Activated B cell treated with CpG ODN at 0.5 μM for 24 hours (primary cell): ENCODE measurements around the gene HUS1. TPM values are rescaled to one million over a fixed set of nuclear protein-coding genes. Genes with fewer than 3 reads are reported as not detected.

ENCODE experiments used
- ATAC-seq: fragments of 200-7000 bp; cut with Tn5 transposase; one replicate; pipeline ENCODE4 v1.10.0; 2021; ENCODE audit warnings: low read depth, mild to moderate bottlenecking, moderate library complexity
- CTCF ChIA-PET: fragments of 350-600 bp; sonication (Branson Sonifier 250); formaldehyde crosslinking; loops from one replicate; lab custom pipeline; 2021; ENCODE audit warnings: antibody characterized with exemption; lab: Charles Lee
- POLR2A ChIA-PET: fragments of 350-600 bp; sonication (Branson Sonifier 250); formaldehyde crosslinking; loops from one replicate; lab custom pipeline; 2021; ENCODE audit warnings: antibody characterized with exemption; lab: Charles Lee
- DNase-seq: peaks from one replicate; pipeline ENCODE4 v3.0.0; 2022
- H3K27ac Mint-ChIP-seq: one replicate; pipeline ENCODE4 v1.8.0; 2020; ENCODE audit warnings: mixed read lengths
- H3K27me3 Mint-ChIP-seq: one replicate; pipeline ENCODE4 v1.8.0; 2021; ENCODE audit warnings: mixed read lengths
- H3K36me3 Mint-ChIP-seq: one replicate; pipeline ENCODE4 v1.8.0; 2021; ENCODE audit warnings: low read depth, mixed read lengths
- H3K4me1 Mint-ChIP-seq: one replicate; pipeline ENCODE4 v1.8.0; 2021; ENCODE audit warnings: mixed read lengths
- H3K4me3 Mint-ChIP-seq: one replicate; pipeline ENCODE4 v1.8.0; 2020; ENCODE audit warnings: mild to moderate bottlenecking, mixed read lengths
- H3K9me3 Mint-ChIP-seq: one replicate; pipeline ENCODE4 v1.8.0; 2020; ENCODE audit warnings: mixed read lengths
- intact Hi-C: fragments of 100-400 bp; cut with micrococcal nuclease; formaldehyde crosslinking; loops from one replicate; pipeline ENCODE4 v1.15.1; 2024
- total RNA-seq: library from RNA; stranded (reverse); gene quantifications from 2 replicates; pipeline ENCODE4 v1.2.3, GENCODE V29; 2022
- TF ChIP-seq, protein P1 (sequence below): fragments of 200-600 bp; IDR thresholded peaks from one replicate; pipeline ENCODE4 v1.8.0; 2022; ENCODE audit warnings: antibody characterized with exemption, mild to moderate bottlenecking

Gene HUS1
- total RNA-seq, 1 donor from 2014 or later, result 42.5 TPM

DNA sequence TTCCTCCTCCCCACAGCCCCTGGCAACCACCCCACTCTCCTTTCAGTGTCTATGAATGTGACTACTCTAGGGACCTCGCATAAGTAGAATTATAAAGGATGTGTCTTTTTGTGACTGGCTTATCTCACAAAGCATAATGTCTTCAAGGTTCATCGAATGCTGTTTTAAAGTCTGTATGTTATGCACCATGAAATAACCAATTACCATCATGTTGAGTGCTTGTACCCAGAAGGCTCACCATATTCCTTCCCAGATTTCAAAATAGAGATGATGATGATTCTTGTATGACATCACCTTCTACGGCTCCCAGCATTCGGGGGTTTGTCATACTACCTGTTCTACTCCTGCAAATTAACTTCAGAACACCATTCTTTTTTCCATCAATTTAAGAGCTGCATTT, 43.1 kb downstream of the HUS1 start:
- Mint-ChIP-seq H3K36me3 (no peaks in the 10 kb centered on the region), H3K9me3 (no peaks in the 10 kb centered on the region), H3K27me3 (no peaks in the 10 kb centered on the region), H3K4me3 (no peak overlapping the region), H3K4me1 (peaks cover 35% of the 10 kb centered on the region), H3K27ac (no peak overlapping the region)
- POLR2A ChIA-PET, result interaction anchor here (0.9 to 3.1 kb wide), 3 partner anchors 8 to 439 kb away, joined by 3 to 50 read pairs (median 4); no protein-coding TSS in a partner anchor
- DNase-seq, result no peak
- intact Hi-C loops, result loop anchor here (2.0 to 5.0 kb wide), 5 partner anchors 101 to 456 kb away; partner anchors contain the start of genes C7orf57 and TNS3
- TF ChIP-seq, protein P1, sequence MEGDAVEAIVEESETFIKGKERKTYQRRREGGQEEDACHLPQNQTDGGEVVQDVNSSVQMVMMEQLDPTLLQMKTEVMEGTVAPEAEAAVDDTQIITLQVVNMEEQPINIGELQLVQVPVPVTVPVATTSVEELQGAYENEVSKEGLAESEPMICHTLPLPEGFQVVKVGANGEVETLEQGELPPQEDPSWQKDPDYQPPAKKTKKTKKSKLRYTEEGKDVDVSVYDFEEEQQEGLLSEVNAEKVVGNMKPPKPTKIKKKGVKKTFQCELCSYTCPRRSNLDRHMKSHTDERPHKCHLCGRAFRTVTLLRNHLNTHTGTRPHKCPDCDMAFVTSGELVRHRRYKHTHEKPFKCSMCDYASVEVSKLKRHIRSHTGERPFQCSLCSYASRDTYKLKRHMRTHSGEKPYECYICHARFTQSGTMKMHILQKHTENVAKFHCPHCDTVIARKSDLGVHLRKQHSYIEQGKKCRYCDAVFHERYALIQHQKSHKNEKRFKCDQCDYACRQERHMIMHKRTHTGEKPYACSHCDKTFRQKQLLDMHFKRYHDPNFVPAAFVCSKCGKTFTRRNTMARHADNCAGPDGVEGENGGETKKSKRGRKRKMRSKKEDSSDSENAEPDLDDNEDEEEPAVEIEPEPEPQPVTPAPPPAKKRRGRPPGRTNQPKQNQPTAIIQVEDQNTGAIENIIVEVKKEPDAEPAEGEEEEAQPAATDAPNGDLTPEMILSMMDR, result no peak
- ATAC-seq, result no peak
- CTCF ChIA-PET, result no interaction called here

DNA sequence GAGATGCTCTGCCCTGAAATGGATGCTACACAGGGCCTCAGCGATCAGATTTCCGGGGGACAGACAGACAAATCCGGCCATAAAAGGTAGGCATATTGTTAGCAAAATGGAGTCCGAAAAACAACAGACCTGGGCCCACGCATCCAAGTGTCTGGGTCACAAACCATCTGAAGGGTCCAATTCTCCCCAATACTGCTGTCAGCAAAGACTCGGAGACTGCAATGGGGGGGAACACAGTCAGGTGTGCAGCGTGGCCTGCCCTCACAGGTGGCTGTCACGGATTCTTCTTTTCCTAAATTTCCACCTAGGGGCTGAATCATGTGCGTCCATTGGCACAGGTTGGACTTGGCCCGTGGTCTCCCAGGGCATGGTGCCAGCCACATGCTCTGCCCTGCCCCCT, 44.1 kb downstream of the HUS1 start:
- CTCF ChIA-PET, result no interaction called here
- H3K27me3 Mint-ChIP-seq, result no peaks in the 10 kb centered on the region
- no peak for DNase-seq

DNA sequence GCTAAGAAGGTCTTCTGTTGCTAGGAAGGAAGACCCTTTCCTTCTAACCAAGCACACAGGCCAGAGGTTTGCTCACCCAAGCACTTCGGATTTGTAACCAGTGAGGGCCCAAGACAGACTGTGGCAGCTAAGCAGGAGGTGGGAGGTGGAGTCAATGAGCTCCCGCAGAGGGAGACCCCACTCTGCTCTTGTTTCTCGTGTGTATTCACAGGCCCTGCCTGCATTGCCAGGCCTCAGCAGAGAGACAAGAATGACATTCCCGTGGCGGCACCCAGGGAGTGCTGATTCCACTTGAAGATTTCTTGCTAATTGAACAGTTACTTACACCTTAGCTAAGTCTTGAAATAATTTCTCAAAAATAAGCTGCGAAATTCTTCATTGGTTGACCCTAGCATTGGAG, 44.6 kb downstream of the HUS1 start:
- TF ChIP-seq, protein P1, result no peak
- no peak for DNase-seq
- Mint-ChIP-seq H3K36me3 (no peaks in the 10 kb centered on the region), H3K4me1 (peaks cover 36% of the 10 kb centered on the region), H3K27ac (no peak overlapping the region), H3K9me3 (no peaks in the 10 kb centered on the region), H3K4me3 (no peak overlapping the region), H3K27me3 (peaks cover under 1% of the 10 kb centered on the region)
- CTCF ChIA-PET, result no interaction called here
- no peak for ATAC-seq
- intact Hi-C loops, result loop anchor here (5.0 kb wide), 3 partner anchors 102 to 438 kb away; partner anchors contain the start of genes C7orf57 and TNS3
- POLR2A ChIA-PET, result no interaction called here

More for the DNA sequence above, 44.1 kb downstream of the HUS1 start:
- TF ChIP-seq, protein P1, result no peak
- POLR2A ChIA-PET, result no interaction called here
- no peak for ATAC-seq
- Mint-ChIP-seq H3K4me3 (no peak overlapping the region), H3K9me3 (no peaks in the 10 kb centered on the region), H3K4me1 (peaks cover 35% of the 10 kb centered on the region), H3K27ac (no peak overlapping the region), H3K36me3 (no peaks in the 10 kb centered on the region)
- intact Hi-C loops, result loop anchor here (5.0 kb wide), 3 partner anchors 102 to 438 kb away; partner anchors contain the start of genes C7orf57 and TNS3

DNA sequence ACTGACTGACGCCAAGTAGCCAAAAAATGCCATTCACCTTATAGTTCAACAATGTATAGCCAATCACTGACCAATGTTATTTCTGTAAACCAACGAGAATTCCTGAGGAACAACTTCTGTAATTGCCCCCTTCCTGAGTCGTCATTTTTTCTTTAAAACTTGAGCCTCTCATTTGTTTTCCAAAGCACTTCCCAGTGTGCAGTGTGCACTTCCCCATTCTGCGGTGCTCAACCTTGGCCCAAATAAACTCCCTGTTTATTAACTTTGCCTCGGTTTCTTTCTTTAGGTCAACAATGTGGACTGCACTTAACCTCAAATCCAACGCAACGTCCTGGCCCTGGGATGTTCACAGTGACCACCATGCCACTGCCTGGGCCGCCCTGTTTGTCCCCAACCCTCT, 46.2 kb downstream of the HUS1 start:
- H3K4me1 Mint-ChIP-seq, result peaks cover 43% of the 10 kb centered on the region
- DNase-seq (no peak), ATAC-seq (no peak)
- H3K9me3 Mint-ChIP-seq, result no peaks in the 10 kb centered on the region
- H3K4me3 Mint-ChIP-seq, result no peak overlapping the region
- ChIA-PET CTCF (no interaction called here), POLR2A (no interaction called here)
- peaks cover 2% of the 10 kb centered on the region for H3K27me3 Mint-ChIP-seq
- no peak overlapping the region for H3K27ac Mint-ChIP-seq
- intact Hi-C loops, result no loop called here
- TF ChIP-seq, protein P1, result no peak
- H3K36me3 Mint-ChIP-seq, result no peaks in the 10 kb centered on the region

DNA sequence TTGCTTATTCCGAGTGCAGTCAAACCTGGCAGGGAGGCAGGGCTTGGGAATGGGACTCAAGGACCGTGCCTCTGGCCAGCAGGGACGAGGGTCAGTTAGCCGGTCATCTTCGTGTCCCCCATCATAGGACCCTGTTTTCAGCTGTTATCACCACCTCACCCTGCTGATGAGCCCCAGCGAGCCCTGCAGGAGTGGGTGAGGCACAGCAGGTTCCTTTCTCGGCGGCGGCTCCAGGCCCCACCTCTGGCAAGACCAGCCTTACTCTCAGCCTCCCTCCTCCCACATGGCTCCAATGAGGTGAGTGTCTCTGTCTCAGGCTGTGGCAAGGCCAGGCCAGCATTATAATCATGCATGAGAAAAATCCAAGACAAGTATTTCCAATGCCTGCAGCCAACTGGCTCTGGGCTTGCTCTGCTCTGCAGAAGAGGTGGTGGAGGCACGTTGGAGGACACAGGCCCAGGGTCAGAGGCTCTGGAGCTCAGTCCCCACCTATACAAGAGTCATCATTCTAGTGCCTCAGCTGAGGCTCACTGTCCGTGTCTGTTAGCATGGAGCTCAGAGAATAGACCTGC, 46.9 kb downstream of the HUS1 start:
- H3K4me3 Mint-ChIP-seq, result no peak overlapping the region
- TF ChIP-seq, protein P1, result no peak
- H3K36me3 Mint-ChIP-seq, result no peaks in the 10 kb centered on the region
- CTCF ChIA-PET, result no interaction called here
- H3K27me3 Mint-ChIP-seq, result peaks cover 2% of the 10 kb centered on the region
- H3K27ac Mint-ChIP-seq, result no peak overlapping the region
- intact Hi-C loops, result no loop called here
- DNase-seq (no peak), ATAC-seq (no peak)
- H3K9me3 Mint-ChIP-seq, result no peaks in the 10 kb centered on the region
- H3K4me1 Mint-ChIP-seq, result peaks cover 40% of the 10 kb centered on the region
- POLR2A ChIA-PET, result no interaction called here
